Breast epithelium (tissue), 4 donors: ENCODE measurements around the gene HIVEP3. TPM values are rescaled to one million over a fixed set of nuclear protein-coding genes. Genes with fewer than 3 reads are reported as not detected.

Experiments used
- DNase-seq, 2 donors: peaks; one replicate each; pipeline ENCODE4 v3.0.0-alpha.2; 2019; ENCODE audit warnings: low spot score in 2 of 2
- H3K27ac ChIP-seq, 2 donors: fragments of 200-600 bp; sonication (generic) in 1 of 2; one replicate each; pipeline ENCODE4 v1.5.1; 2016 to 2019; ENCODE audit warnings: mild to moderate bottlenecking in 1 of 2
- H3K27me3 ChIP-seq, 2 donors: fragments of 200-600 bp; sonication (generic) in 1 of 2; one replicate each; pipeline versions ENCODE4 v1.5.1 to v1.6.0; 2017 to 2019; ENCODE audit warnings: control low read depth in 1 of 2, mild to moderate bottlenecking in 1 of 2
- H3K36me3 ChIP-seq: fragments of 200-600 bp; one replicate; pipeline ENCODE4 v1.5.1; 2019
- H3K4me1 ChIP-seq, 2 donors: fragments of 200-600 bp; sonication (generic); one replicate each; pipeline ENCODE4 v1.5.1; 2016 to 2019; ENCODE audit warnings: control low read depth in 1 of 2
- H3K4me3 ChIP-seq, 3 donors: fragments of 200-600 bp; sonication (generic); 1 replicate in 2 of 3; 2 replicates in 1 of 3; pipeline ENCODE4 v1.5.1; 2016 to 2019; ENCODE audit warnings: mild to moderate bottlenecking in 3 of 3, moderate library complexity in 2 of 3
- H3K9me3 ChIP-seq, 2 donors: fragments of 200-600 bp; sonication (generic) in 1 of 2; one replicate each; pipeline ENCODE4 v1.5.1; 2016 to 2019; ENCODE audit warnings: control low read depth in 1 of 2
- CTCF ChIP-seq, 3 donors: fragments of 450-650 bp; IDR thresholded peaks; one replicate each; pipeline ENCODE4 v1.5.1; 2016 to 2017; ENCODE audit warnings: antibody characterized with exemption in 3 of 3, mild to moderate bottlenecking in 3 of 3, moderate library complexity in 3 of 3
- POLR2A ChIP-seq: fragments of 450-650 bp; IDR thresholded peaks from one replicate; pipeline ENCODE4 v1.6.1; 2016; ENCODE audit warnings: antibody characterized with exemption, mild to moderate bottlenecking, moderate library complexity
- POLR2AphosphoS5 ChIP-seq, 3 donors: sonication (generic); formaldehyde crosslinking; IDR thresholded peaks; one replicate each; pipeline ENCODE4 v1.6.1; 2017; ENCODE audit warnings: antibody characterized with exemption in 3 of 3
- intact Hi-C: fragments of 100-400 bp; cut with DNase I; formaldehyde crosslinking; loops from one replicate; pipeline ENCODE4 v1.15.1; 2023; ENCODE audit warnings: low total_unique reads
- total RNA-seq, 3 donors: library from RNA; depleted of rRNA; stranded (reverse); fragments of >200 nt; gene quantifications; one replicate each; pipeline ENCODE4 v1.1.0, GENCODE V29; 2016

The HIVEP3 gene
- total RNA-seq, 3 donors from 2014 or later = 3.5 to 13.5 (median 9.2) TPM

GRCh38 chr1:41917835-41918449, 780 bp downstream of the HIVEP3 start:
- TF ChIP-seq CTCF (IDR thresholded peaks at IDR 0.05) (no peak), POLR2AphosphoS5 (IDR thresholded peaks at IDR 0.05) (no peak), POLR2A (no peak)
- Histone ChIP-seq H3K36me3 (no peaks in the 10 kb centered on the region), H3K27ac (peak overlapping the region; percentile 16 to 60), H3K27me3 (no peaks in the 10 kb centered on the region), H3K4me1 (peaks cover 0 to 12% of the 10 kb centered on the region in 2 donors), H3K4me3 (peak overlapping the region; percentile 46 to 66 (median 59)), H3K9me3 (no peaks in the 10 kb centered on the region)
- intact Hi-C loops = no loop called here
- DNase-seq = no peak

GRCh38 chr1:41917076-41917475, 1.6 kb downstream of the HIVEP3 start:
- no peaks in the 10 kb centered on the region for H3K27me3 ChIP-seq
- no peaks in the 10 kb centered on the region for H3K36me3 ChIP-seq
- no peak for TF ChIP-seq CTCF (IDR thresholded peaks at IDR 0.05)
- no peak for TF ChIP-seq POLR2A
- TF ChIP-seq POLR2AphosphoS5 (IDR thresholded peaks at IDR 0.05) = no peak
- H3K9me3 ChIP-seq = no peaks in the 10 kb centered on the region
- H3K4me3 ChIP-seq = peak overlapping the region in 2 of 3 donors; percentile 59 to 66
- H3K27ac ChIP-seq = peak overlapping the region in 1 of 2 donors; percentile 34
- DNase-seq = no peak
- peaks cover 0 to 12% of the 10 kb centered on the region in 2 donors for H3K4me1 ChIP-seq
- intact Hi-C loops = no loop called here

- intact Hi-C loops = no loop called here
- H3K27me3 ChIP-seq = no peaks in the 10 kb centered on the region
- no peaks in the 10 kb centered on the region for H3K36me3 ChIP-seq
- H3K4me3 ChIP-seq = no peak overlapping the region
- no peak for TF ChIP-seq POLR2AphosphoS5 (IDR thresholded peaks at IDR 0.05)
- TF ChIP-seq CTCF (IDR thresholded peaks at IDR 0.05) = no peak
- TF ChIP-seq POLR2A = no peak
- H3K4me1 ChIP-seq = peaks cover 0 to 12% of the 10 kb centered on the region in 2 donors
- H3K9me3 ChIP-seq = no peaks in the 10 kb centered on the region
- peak in 1 of 2 donors; percentile 57 for DNase-seq
- H3K27ac ChIP-seq = peak overlapping the region; percentile 3 to 34
These were observed 2.7 kb downstream of the HIVEP3 start for GRCh38 chr1:41915786-41916571.

- H3K27ac ChIP-seq = no peak overlapping the region
- no peaks in the 10 kb centered on the region for H3K9me3 ChIP-seq
- no peak for TF ChIP-seq POLR2A
- peaks cover 0 to 12% of the 10 kb centered on the region in 2 donors for H3K4me1 ChIP-seq
- DNase-seq = no peak
- H3K36me3 ChIP-seq = no peaks in the 10 kb centered on the region
- intact Hi-C loops = no loop called here
- H3K27me3 ChIP-seq = no peaks in the 10 kb centered on the region
- H3K4me3 ChIP-seq = no peak overlapping the region
These were observed 4.2 kb downstream of the HIVEP3 start for GRCh38 chr1:41914516-41914915.

GRCh38 chr1:41913014-41913413, 5.7 kb downstream of the HIVEP3 start:
- no peak for DNase-seq
- TF ChIP-seq CTCF (IDR thresholded peaks at IDR 0.05) = no peak
- TF ChIP-seq POLR2AphosphoS5 (IDR thresholded peaks at IDR 0.05) = no peak
- TF ChIP-seq POLR2A = no peak
- intact Hi-C loops = no loop called here
- no peaks in the 10 kb centered on the region for H3K9me3 ChIP-seq
- no peak overlapping the region for H3K27ac ChIP-seq
- no peak overlapping the region for H3K4me3 ChIP-seq
- peaks cover 0 to 12% of the 10 kb centered on the region in 2 donors for H3K4me1 ChIP-seq
- H3K27me3 ChIP-seq = no peaks in the 10 kb centered on the region
- no peaks in the 10 kb centered on the region for H3K36me3 ChIP-seq
